Astrocyte (in vitro differentiated cells and primary cell): ENCODE data around the gene SPTBN2.

Experiments used
- CTCF ChIP-seq: IDR thresholded peaks from 2 replicates; pipeline ENCODE4 v1.5.1; 2011; ENCODE audit warnings: low read depth, mild to moderate bottlenecking, inconsistent platforms, low read length, moderate library complexity; ENCODE audit not compliant: insufficient read depth
- EZH2 ChIP-seq: IDR thresholded peaks from 2 replicates; pipeline ENCODE4 v1.6.1; 2012; ENCODE audit warnings: mild to moderate bottlenecking, low read length, inconsistent platforms; ENCODE audit not compliant: insufficient read depth

- TF ChIP-seq CTCF (no peak), EZH2 (no peak)
Measured at GRCh38 chr11:66749091-66749490, 20.1 kb upstream of the SPTBN2 start.
